Type B pancreatic cell (in vitro differentiated cells): ENCODE measurements around the gene LDLR. TPM values are rescaled to one million over a fixed set of nuclear protein-coding genes. Genes with fewer than 3 reads are reported as not detected.
"Not testable (repeated sequence)": the region's sequence is repeated elsewhere in the genome, so short reads cannot be mapped to it uniquely, and the experiment has no call there.

Experiments
- DNase-seq: peaks from one replicate; pipeline ENCODE4 v3.0.0; 2021; ENCODE audit warnings: mixed read lengths; ENCODE audit not compliant: unreplicated experiment; ENCODE audit errors: extremely low spot score
- H3K27ac Mint-ChIP-seq: 2 replicates; pipeline ENCODE4 v1.8.0; 2021; ENCODE audit warnings: mild to moderate bottlenecking, mixed read lengths
- H3K27me3 Mint-ChIP-seq: 2 replicates; pipeline ENCODE4 v1.8.0; 2021; ENCODE audit warnings: mixed read lengths
- H3K36me3 Mint-ChIP-seq: 2 replicates; pipeline ENCODE4 v1.8.0; 2021; ENCODE audit warnings: mixed read lengths
- H3K4me1 Mint-ChIP-seq: one replicate; pipeline ENCODE4 v1.8.0; 2021; ENCODE audit warnings: mixed read lengths; ENCODE audit not compliant: unreplicated experiment
- H3K4me3 Mint-ChIP-seq: 2 replicates; pipeline ENCODE4 v1.8.0; 2021; ENCODE audit warnings: mild to moderate bottlenecking, mixed read lengths
- H3K9me3 Mint-ChIP-seq: 2 replicates; pipeline ENCODE4 v1.8.0; 2021; ENCODE audit warnings: mixed read lengths
- total RNA-seq: library from RNA; stranded (reverse); gene quantifications from 2 replicates; pipeline ENCODE4 v1.2.1, GENCODE V29; 2021; ENCODE audit warnings: low replicate concordance
- TF ChIP-seq, protein P1 (sequence below): fragments of 200-600 bp; sonication (generic); conservative IDR thresholded peaks from 2 replicates; pipeline ENCODE4 v1.5.0; 2021; ENCODE audit warnings: antibody characterized with exemption, mild to moderate bottlenecking

LDLR gene
- total RNA-seq, 1 donor from 2014 or later: 67.4 TPM

DNA sequence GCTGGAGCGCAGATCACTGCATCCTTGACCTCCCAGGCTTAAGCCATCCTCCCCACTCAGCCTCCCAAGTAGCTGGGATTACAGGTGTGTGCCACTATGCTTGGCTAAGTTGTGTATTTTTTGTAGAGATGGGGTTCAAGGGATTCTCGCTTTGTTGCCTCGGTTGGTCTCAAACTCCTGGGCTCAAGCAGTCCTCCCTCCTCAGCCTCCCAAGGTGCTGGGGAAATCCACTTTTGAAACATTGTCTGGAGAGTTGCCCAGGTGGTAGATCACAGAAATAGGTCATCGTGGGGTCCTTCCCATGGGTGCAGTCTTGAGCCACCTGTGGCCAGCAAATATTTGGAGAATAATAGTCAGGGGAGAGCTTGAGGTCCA, 5.2 kb downstream of the LDLR start:
- H3K9me3 Mint-ChIP-seq: no peaks in the 10 kb centered on the region
- peaks cover 20% of the 10 kb centered on the region for H3K4me1 Mint-ChIP-seq
- H3K4me3 Mint-ChIP-seq: peak overlapping the region; percentile 76

DNA sequence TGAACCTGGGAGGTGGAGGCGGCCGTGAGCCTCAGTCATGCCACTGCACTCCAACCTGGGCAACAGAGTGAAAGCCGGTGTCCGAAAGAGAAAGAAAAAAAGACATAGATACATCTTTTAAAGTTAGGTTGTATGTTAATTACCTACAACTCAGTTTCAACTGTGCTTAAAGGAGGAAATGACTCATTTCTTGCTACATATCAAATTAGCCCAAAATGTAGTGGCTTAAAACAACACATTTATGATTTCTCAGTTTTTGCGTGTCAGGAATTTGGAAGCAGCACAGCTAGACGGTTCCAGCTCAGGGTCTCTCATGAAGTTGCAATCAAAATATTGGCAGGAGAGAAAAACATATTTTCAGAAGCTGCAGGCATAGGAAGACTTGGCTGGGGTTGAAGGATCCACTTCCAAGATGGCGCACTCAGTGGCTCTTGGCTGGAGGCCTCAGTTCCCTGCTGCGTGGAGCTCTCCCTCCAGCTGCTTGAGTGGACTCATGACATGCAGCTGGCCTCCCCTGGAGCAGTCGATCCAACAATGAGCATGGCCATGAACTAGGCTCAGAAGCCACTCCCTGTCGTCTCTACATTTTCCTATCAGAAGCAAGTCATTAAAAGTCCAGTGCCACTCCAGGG, 7.1 kb downstream of the LDLR start:
- Mint-ChIP-seq H3K27me3 (no peaks in the 10 kb centered on the region), H3K27ac (peak overlapping the region; percentile 98), H3K36me3 (peaks cover 29% of the 10 kb centered on the region), H3K4me3 (peak overlapping the region; percentile 31), H3K9me3 (no peaks in the 10 kb centered on the region), H3K4me1 (peaks cover 17% of the 10 kb centered on the region)
- TF ChIP-seq, protein P1, sequence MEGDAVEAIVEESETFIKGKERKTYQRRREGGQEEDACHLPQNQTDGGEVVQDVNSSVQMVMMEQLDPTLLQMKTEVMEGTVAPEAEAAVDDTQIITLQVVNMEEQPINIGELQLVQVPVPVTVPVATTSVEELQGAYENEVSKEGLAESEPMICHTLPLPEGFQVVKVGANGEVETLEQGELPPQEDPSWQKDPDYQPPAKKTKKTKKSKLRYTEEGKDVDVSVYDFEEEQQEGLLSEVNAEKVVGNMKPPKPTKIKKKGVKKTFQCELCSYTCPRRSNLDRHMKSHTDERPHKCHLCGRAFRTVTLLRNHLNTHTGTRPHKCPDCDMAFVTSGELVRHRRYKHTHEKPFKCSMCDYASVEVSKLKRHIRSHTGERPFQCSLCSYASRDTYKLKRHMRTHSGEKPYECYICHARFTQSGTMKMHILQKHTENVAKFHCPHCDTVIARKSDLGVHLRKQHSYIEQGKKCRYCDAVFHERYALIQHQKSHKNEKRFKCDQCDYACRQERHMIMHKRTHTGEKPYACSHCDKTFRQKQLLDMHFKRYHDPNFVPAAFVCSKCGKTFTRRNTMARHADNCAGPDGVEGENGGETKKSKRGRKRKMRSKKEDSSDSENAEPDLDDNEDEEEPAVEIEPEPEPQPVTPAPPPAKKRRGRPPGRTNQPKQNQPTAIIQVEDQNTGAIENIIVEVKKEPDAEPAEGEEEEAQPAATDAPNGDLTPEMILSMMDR: no peak
- no peak for DNase-seq

More for the DNA sequence above, 5.2 kb downstream of the LDLR start:
- TF ChIP-seq, protein P1: no peak
- no peak for DNase-seq
- peaks cover 21% of the 10 kb centered on the region for H3K36me3 Mint-ChIP-seq
- H3K27ac Mint-ChIP-seq: peak overlapping the region; percentile 98
- H3K27me3 Mint-ChIP-seq: no peaks in the 10 kb centered on the region

DNA sequence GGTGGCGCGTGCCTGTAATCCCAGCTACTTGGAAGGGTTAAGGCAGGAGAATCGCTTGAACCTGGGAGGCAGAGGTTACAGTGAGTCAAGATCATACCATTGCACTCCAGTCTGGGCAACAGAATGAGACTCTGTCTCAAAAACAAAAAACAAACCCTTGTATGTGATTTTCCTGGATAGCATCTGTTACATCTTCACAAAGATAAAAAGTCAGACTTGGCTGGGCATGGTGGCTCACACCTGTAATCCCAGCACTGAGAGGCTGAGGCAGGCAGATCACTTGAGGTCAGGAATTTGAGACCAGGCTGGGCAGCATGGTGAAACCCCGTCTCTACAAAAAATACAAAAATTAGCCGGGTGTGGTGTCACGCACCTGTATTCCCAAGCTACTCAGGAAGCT, 8.1 kb downstream of the LDLR start:
- H3K4me3 Mint-ChIP-seq, H3K27me3 Mint-ChIP-seq, H3K27ac Mint-ChIP-seq, H3K9me3 Mint-ChIP-seq, DNase-seq: not testable (repeated sequence)
- peaks cover 13% of the 10 kb centered on the region for H3K4me1 Mint-ChIP-seq
- peaks cover 29% of the 10 kb centered on the region for H3K36me3 Mint-ChIP-seq

DNA sequence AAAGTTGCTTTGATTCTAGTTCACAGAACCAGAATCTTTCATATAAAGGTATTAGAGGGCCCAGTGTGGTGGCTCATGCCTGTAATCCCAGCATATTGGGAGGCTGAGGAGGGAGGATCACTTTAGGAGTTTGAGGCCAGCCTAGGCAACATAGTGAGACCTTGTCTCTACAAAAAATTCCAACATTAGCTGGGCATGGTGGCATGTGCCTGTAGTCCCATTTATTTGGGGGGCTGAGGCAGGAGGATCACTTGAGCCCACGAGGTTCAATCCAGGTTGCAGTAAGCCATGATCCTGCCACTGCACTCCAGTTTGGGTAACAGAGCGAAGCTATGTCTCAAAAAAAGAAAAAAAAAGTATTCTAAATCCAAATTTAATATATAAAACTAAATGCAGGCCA, 9.1 kb downstream of the LDLR start:
- Mint-ChIP-seq H3K4me3 (no peak overlapping the region), H3K27ac (no peak overlapping the region), H3K4me1 (peaks cover 13% of the 10 kb centered on the region), H3K36me3 (peaks cover 29% of the 10 kb centered on the region), H3K9me3 (no peaks in the 10 kb centered on the region), H3K27me3 (no peaks in the 10 kb centered on the region)
- TF ChIP-seq, protein P1: no peak
- DNase-seq: no peak

DNA sequence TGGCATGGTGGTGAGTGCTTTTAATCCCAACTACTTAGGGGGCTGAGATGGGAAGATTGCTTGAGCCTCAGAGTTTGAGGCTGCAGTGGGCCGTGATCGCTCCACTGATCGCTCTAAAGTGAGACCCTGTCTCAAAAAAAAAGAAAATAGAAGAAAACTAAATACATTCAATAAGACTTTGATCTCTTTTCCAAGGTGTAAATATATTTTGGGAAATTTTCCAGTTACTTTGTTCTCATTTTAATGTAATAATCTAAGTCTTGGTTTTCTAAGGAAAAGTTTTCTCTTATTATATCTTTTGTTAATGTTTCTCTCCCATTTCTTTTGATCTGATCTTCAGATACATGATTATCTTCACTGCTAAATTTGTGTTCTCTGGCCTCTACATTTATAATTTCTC, 9.6 kb downstream of the LDLR start:
- H3K4me1 Mint-ChIP-seq: peaks cover 13% of the 10 kb centered on the region
- H3K9me3 Mint-ChIP-seq: no peaks in the 10 kb centered on the region
- no peak overlapping the region for H3K27ac Mint-ChIP-seq
- H3K4me3 Mint-ChIP-seq: no peak overlapping the region
- TF ChIP-seq, protein P1: no peak
- H3K36me3 Mint-ChIP-seq: peaks cover 32% of the 10 kb centered on the region
- no peaks in the 10 kb centered on the region for H3K27me3 Mint-ChIP-seq
- no peak for DNase-seq

DNA sequence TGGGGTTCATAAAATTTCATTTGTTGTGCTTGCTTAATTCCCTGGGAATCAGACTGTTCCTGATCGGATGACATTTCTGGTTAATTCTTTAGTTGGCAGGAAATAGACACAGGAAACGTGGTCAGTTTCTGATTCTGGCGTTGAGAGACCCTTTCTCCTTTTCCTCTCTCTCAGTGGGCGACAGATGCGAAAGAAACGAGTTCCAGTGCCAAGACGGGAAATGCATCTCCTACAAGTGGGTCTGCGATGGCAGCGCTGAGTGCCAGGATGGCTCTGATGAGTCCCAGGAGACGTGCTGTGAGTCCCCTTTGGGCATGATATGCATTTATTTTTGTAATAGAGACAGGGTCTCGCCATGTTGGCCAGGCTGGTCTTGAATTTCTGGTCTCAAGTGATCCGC, 10.8 kb downstream of the LDLR start:
- DNase-seq: no peak
- Mint-ChIP-seq H3K4me3 (no peak overlapping the region), H3K36me3 (peaks cover 34% of the 10 kb centered on the region), H3K9me3 (no peaks in the 10 kb centered on the region), H3K4me1 (peaks cover 7% of the 10 kb centered on the region), H3K27me3 (no peaks in the 10 kb centered on the region), H3K27ac (peak overlapping the region; percentile 65)
- TF ChIP-seq, protein P1: no peak
